Glutamatergic neuron (in vitro differentiated cells): Measurements from ENCODE around the gene AFF2. TPM values are rescaled to one million over a fixed set of nuclear protein-coding genes. Genes with fewer than 3 reads are reported as not detected.

Experiments
- DNase-seq: peaks from one replicate; pipeline ENCODE4 v3.0.0; 2022
- H3K27ac Mint-ChIP-seq: one replicate; pipeline ENCODE4 v1.8.0; 2020; ENCODE audit warnings: mild to moderate bottlenecking, mixed read lengths, inconsistent platforms; ENCODE audit not compliant: unreplicated experiment
- H3K27me3 Mint-ChIP-seq: one replicate; pipeline ENCODE4 v1.8.0; 2020; ENCODE audit warnings: mild to moderate bottlenecking, moderate library complexity, mixed read lengths, inconsistent platforms; ENCODE audit not compliant: unreplicated experiment
- H3K36me3 Mint-ChIP-seq: one replicate; pipeline ENCODE4 v1.8.0; 2020; ENCODE audit warnings: mild to moderate bottlenecking, mixed read lengths, inconsistent platforms; ENCODE audit not compliant: unreplicated experiment
- H3K4me1 Mint-ChIP-seq: one replicate; pipeline ENCODE4 v1.8.0; 2020; ENCODE audit warnings: mild to moderate bottlenecking, low read depth, mixed read lengths, inconsistent platforms; ENCODE audit not compliant: unreplicated experiment
- H3K4me3 Mint-ChIP-seq: one replicate; pipeline ENCODE4 v1.8.0; 2020; ENCODE audit warnings: mild to moderate bottlenecking, mixed read lengths, inconsistent platforms; ENCODE audit not compliant: unreplicated experiment
- H3K9me3 Mint-ChIP-seq: one replicate; pipeline ENCODE4 v1.8.0; 2020; ENCODE audit warnings: mild to moderate bottlenecking, moderate library complexity, mixed read lengths, inconsistent platforms; ENCODE audit not compliant: unreplicated experiment
- total RNA-seq: library from RNA; stranded (reverse); fragmentation: NEBNext Ultra II Directional; extraction: Animal tissue kit (Norgen Biotek cat#: 25700); gene quantifications from one replicate; pipeline ENCODE4 v1.2.1, GENCODE V29; 2021; ENCODE audit not compliant: unreplicated experiment
- TF ChIP-seq, protein P1 (sequence below): fragments of 200-600 bp; sonication (generic); IDR thresholded peaks from one replicate; pipeline ENCODE4 v1.5.0; 2021; ENCODE audit not compliant: partially characterized antibody, unreplicated experiment

AFF2 gene
- total RNA-seq, 1 donor from 2014 or later = 12.2 TPM

GRCh38 chrX:149044471-149044870 lies 544.1 kb downstream of the AFF2 start:
- H3K9me3 Mint-ChIP-seq = no peaks in the 10 kb centered on the region
- TF ChIP-seq, protein P1, sequence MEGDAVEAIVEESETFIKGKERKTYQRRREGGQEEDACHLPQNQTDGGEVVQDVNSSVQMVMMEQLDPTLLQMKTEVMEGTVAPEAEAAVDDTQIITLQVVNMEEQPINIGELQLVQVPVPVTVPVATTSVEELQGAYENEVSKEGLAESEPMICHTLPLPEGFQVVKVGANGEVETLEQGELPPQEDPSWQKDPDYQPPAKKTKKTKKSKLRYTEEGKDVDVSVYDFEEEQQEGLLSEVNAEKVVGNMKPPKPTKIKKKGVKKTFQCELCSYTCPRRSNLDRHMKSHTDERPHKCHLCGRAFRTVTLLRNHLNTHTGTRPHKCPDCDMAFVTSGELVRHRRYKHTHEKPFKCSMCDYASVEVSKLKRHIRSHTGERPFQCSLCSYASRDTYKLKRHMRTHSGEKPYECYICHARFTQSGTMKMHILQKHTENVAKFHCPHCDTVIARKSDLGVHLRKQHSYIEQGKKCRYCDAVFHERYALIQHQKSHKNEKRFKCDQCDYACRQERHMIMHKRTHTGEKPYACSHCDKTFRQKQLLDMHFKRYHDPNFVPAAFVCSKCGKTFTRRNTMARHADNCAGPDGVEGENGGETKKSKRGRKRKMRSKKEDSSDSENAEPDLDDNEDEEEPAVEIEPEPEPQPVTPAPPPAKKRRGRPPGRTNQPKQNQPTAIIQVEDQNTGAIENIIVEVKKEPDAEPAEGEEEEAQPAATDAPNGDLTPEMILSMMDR = no peak
- no peaks in the 10 kb centered on the region for H3K4me1 Mint-ChIP-seq
- no peak for DNase-seq
- H3K4me3 Mint-ChIP-seq = no peak overlapping the region
- H3K27ac Mint-ChIP-seq = no peak overlapping the region
- H3K36me3 Mint-ChIP-seq = no peaks in the 10 kb centered on the region
- no peaks in the 10 kb centered on the region for H3K27me3 Mint-ChIP-seq

DNA sequence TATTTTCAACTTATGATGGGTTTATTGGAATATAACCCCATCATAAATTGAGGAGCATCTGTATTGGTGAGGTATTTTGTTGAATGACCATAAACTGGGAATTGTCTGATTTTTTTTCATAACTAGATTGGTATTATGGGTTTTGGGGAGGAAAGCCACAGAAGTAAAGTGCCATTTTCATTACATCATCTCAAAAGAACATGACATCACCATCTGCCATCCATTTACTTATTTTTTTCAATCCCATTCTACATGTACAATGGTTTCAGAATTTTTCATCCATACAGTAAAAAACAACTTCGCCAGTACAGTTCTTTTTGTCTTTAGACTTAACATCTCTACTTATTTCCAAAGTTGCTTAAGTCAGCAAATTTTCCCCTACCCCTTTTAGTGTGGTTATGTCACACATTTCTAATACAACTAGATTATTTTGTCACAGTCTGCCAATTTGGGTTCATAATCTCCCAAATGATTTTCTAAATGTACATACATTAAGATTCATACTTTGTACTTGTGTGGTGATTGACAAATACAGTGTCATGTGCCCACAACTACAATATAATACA lies 545.3 kb downstream of the AFF2 start:
- no peaks in the 10 kb centered on the region for H3K27me3 Mint-ChIP-seq
- DNase-seq = no peak
- TF ChIP-seq, protein P1 = no peak
- no peaks in the 10 kb centered on the region for H3K9me3 Mint-ChIP-seq
- H3K4me3 Mint-ChIP-seq = no peak overlapping the region
- no peaks in the 10 kb centered on the region for H3K4me1 Mint-ChIP-seq
- H3K27ac Mint-ChIP-seq = no peak overlapping the region
- no peaks in the 10 kb centered on the region for H3K36me3 Mint-ChIP-seq
